Measurements from ENCODE around the gene EPX. TPM values are rescaled to one million over a fixed set of nuclear protein-coding genes. Genes with fewer than 3 reads are reported as not detected.

Gene EPX
- total RNA-seq, 1 experiment from 2014 or later = not detected

DNA sequence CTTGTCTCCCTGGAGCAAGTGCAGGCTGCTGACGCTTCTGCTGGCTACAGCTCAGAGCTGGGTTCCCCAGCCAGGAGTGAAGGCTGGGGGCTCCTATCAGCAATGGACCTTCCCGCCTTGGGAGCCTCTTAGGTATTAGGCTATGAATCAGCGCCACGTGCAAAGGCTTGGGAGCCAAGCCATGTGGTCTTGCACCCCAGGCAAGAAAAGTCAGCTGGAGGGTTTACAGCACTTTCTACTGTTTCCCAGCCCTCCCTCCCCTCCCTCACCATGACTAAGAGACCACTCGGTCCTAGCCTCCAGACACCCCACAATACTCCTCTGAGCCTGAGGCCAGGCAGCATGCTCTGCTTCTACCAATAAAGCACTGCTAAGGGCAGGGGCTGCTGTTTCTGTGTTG lies 12.3 kb downstream of the EPX start:
- POLR2A ChIA-PET = interaction anchor here (0.7 kb wide), 1 partner anchor 8 kb away, joined by 3 read pairs; no protein-coding TSS in a partner anchor
- CTCF ChIA-PET = interaction anchor here (0.6 kb wide), 1 partner anchor 903 kb away, joined by 5 read pairs; no protein-coding TSS in a partner anchor
- Mint-ChIP-seq H3K27me3 (ENCODE audit: insufficient read depth, unreplicated experiment) (no peaks in the 10 kb centered on the region), H3K9me3 (ENCODE audit: unreplicated experiment) (no peaks in the 10 kb centered on the region), H3K4me1 (ENCODE audit: insufficient read depth, unreplicated experiment) (no peaks in the 10 kb centered on the region), H3K4me3 (ENCODE audit: unreplicated experiment) (no peak overlapping the region), H3K27ac (ENCODE audit: low read depth, unreplicated experiment) (no peak overlapping the region), H3K36me3 (ENCODE audit: insufficient read depth, unreplicated experiment) (peaks cover 14% of the 10 kb centered on the region)
- BruUV-seq (replicated peaks) = no TSS peak
- TF ChIP-seq, protein P1, sequence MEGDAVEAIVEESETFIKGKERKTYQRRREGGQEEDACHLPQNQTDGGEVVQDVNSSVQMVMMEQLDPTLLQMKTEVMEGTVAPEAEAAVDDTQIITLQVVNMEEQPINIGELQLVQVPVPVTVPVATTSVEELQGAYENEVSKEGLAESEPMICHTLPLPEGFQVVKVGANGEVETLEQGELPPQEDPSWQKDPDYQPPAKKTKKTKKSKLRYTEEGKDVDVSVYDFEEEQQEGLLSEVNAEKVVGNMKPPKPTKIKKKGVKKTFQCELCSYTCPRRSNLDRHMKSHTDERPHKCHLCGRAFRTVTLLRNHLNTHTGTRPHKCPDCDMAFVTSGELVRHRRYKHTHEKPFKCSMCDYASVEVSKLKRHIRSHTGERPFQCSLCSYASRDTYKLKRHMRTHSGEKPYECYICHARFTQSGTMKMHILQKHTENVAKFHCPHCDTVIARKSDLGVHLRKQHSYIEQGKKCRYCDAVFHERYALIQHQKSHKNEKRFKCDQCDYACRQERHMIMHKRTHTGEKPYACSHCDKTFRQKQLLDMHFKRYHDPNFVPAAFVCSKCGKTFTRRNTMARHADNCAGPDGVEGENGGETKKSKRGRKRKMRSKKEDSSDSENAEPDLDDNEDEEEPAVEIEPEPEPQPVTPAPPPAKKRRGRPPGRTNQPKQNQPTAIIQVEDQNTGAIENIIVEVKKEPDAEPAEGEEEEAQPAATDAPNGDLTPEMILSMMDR (IDR thresholded peaks at IDR 0.05; ENCODE audit: unreplicated experiment) = no peak
- intact Hi-C loops (cut with micrococcal nuclease) = no loop called here
- no peak for DNase-seq (ENCODE audit: unreplicated experiment)

DNA sequence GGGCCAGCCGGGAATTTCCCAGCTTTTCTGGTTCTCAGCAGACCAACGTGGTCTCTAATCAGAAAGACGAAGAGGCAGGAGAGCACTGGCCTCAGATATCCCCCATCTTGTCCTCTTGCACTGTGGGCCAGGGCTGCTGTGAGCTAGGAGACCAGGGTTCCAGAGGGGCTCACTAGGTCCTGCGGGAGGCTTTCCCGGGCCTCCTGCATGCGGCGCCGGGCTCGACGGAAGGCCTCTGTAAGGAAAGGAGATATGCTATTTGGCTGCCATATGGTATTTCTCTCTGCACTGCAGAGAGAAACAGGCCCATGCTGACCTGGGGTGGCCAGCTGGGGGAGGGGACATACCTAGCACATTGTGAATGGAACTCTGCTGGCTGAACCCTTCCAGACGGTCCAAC lies 13.4 kb downstream of the EPX start:
- no TSS peak for BruUV-seq (replicated peaks)
- Mint-ChIP-seq H3K4me1 (ENCODE audit: insufficient read depth, unreplicated experiment) (no peaks in the 10 kb centered on the region), H3K27me3 (ENCODE audit: insufficient read depth, unreplicated experiment) (no peaks in the 10 kb centered on the region), H3K4me3 (ENCODE audit: unreplicated experiment) (no peak overlapping the region), H3K27ac (ENCODE audit: low read depth, unreplicated experiment) (no peak overlapping the region), H3K36me3 (ENCODE audit: insufficient read depth, unreplicated experiment) (peaks cover 17% of the 10 kb centered on the region), H3K9me3 (ENCODE audit: unreplicated experiment) (no peaks in the 10 kb centered on the region)
- ChIA-PET POLR2A (interaction anchor here (1.1 kb wide), 1 partner anchor 13 kb away, joined by 3 read pairs; the partner anchor contains the start of gene MKS1), CTCF (interaction anchor here (0.6 kb wide), 1 partner anchor 247 kb away, joined by 3 read pairs; no protein-coding TSS in a partner anchor)
- intact Hi-C loops (cut with micrococcal nuclease) = no loop called here
- TF ChIP-seq, protein P1 (IDR thresholded peaks at IDR 0.05; ENCODE audit: unreplicated experiment) = no peak
- DNase-seq (ENCODE audit: unreplicated experiment) = no peak

DNA sequence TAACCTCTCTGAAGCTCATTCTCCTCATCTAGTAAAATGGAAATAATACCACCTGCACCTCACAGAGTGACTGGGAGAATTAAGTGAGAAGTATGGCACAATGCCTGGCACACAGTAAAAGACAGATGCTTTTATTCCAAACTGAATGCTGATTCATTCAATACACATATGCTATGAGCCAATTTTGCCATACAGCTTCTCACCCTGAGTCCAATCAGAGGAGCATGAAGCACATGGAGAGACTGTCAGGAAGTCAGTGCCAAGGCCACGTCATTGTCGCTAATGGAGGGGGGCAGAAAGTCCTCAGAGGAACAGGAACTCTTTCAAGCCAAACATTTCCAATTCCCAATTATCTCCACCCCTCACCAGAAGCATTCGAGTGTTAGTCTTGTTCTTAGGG lies 14.9 kb downstream of the EPX start:
- H3K4me1 Mint-ChIP-seq (ENCODE audit: insufficient read depth, unreplicated experiment) = no peaks in the 10 kb centered on the region
- H3K9me3 Mint-ChIP-seq (ENCODE audit: unreplicated experiment) = no peaks in the 10 kb centered on the region
- TF ChIP-seq, protein P1 (IDR thresholded peaks at IDR 0.05; ENCODE audit: unreplicated experiment) = no peak
- intact Hi-C loops (cut with micrococcal nuclease) = no loop called here
- ChIA-PET CTCF (no interaction called here), POLR2A (no interaction called here)
- no peaks in the 10 kb centered on the region for H3K27me3 Mint-ChIP-seq (ENCODE audit: insufficient read depth, unreplicated experiment)
- peaks cover 27% of the 10 kb centered on the region for H3K36me3 Mint-ChIP-seq (ENCODE audit: insufficient read depth, unreplicated experiment)
- no TSS peak for BruUV-seq (replicated peaks)
- no peak overlapping the region for H3K4me3 Mint-ChIP-seq (ENCODE audit: unreplicated experiment)
- H3K27ac Mint-ChIP-seq (ENCODE audit: low read depth, unreplicated experiment) = no peak overlapping the region
- DNase-seq (ENCODE audit: unreplicated experiment) = no peak

DNA sequence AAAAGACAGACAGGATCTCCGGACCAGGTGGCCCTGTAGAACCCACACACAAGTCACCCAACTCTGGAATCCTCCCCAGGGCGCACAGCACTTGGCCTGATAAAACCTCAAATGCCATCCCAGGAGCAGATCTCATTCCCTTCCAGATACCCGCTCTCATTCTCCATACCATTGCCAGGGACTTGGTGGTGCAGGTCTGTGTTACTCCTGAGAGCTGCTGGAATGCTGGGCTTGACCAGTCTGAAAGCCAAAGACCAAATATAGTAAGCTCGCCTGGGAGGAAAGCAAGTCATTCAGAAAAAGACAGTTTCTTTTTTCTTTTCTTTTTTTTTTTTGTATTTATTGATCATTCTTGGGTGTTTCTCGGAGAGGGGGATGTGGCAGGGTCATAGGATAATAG lies 15.8 kb downstream of the EPX start:
- TF ChIP-seq, protein P1 (IDR thresholded peaks at IDR 0.05; ENCODE audit: unreplicated experiment) = no peak
- CTCF ChIA-PET = no interaction called here
- intact Hi-C loops (cut with micrococcal nuclease) = no loop called here
- H3K27ac Mint-ChIP-seq (ENCODE audit: low read depth, unreplicated experiment) = no peak overlapping the region
- H3K4me1 Mint-ChIP-seq (ENCODE audit: insufficient read depth, unreplicated experiment) = no peaks in the 10 kb centered on the region
- no peaks in the 10 kb centered on the region for H3K27me3 Mint-ChIP-seq (ENCODE audit: insufficient read depth, unreplicated experiment)
- no peak overlapping the region for H3K4me3 Mint-ChIP-seq (ENCODE audit: unreplicated experiment)
- no peaks in the 10 kb centered on the region for H3K9me3 Mint-ChIP-seq (ENCODE audit: unreplicated experiment)
- no TSS peak for BruUV-seq (replicated peaks)
- no peak for DNase-seq (ENCODE audit: unreplicated experiment)
- H3K36me3 Mint-ChIP-seq (ENCODE audit: insufficient read depth, unreplicated experiment) = peaks cover 33% of the 10 kb centered on the region
- POLR2A ChIA-PET = no interaction called here

Data from MCF 10A (cell line).